Vagina (tissue), 2 donors: ENCODE measurements around the gene ARHGEF12.

ENCODE experiments used
- CTCF ChIP-seq, 3 experiments: fragments of 450-650 bp in 2 of 3; fragments of 200-600 bp in 1 of 3; sonication (generic) in 1 of 3; IDR thresholded peaks; one replicate each; pipeline ENCODE4 v1.5.1; 2017 to 2019; ENCODE audit warnings: antibody characterized with exemption in 3 of 3, mild to moderate bottlenecking in 2 of 3, moderate library complexity in 2 of 3
- POLR2A ChIP-seq, 2 donors: fragments of 450-650 bp; IDR thresholded peaks; one replicate each; pipeline ENCODE4 v1.6.1; 2017; ENCODE audit warnings: antibody characterized with exemption in 2 of 2, mild to moderate bottlenecking in 2 of 2, moderate library complexity in 2 of 2
- POLR2AphosphoS5 ChIP-seq, 2 donors: sonication (generic); formaldehyde crosslinking; IDR thresholded peaks; one replicate each; pipeline ENCODE4 v1.9.0; 2017; ENCODE audit warnings: antibody characterized with exemption in 2 of 2, mild to moderate bottlenecking in 2 of 2, low read depth in 1 of 2; ENCODE audit not compliant: insufficient read depth in 1 of 2

DNA sequence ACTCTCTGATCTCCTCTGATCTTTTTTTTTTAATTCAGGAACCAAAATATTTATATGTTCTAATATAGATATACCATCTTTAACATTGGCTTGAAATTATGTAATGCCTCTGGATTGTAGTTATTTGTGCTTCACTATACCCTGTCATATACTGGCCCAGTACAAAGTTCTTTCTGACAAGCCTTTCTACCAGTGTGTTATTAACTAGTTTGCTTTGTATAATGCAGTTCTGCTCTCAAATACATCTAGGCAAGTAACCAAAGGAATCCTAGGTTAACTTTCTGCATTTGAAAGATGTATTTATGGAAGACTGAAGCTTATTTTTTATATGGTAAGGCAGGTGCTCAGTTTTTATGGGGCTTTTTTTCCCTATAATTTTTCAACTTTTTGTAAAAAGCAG lies 36.1 kb downstream of the ARHGEF12 start:
- TF ChIP-seq CTCF (IDR thresholded peaks at IDR 0.05) (no peak), POLR2A (IDR thresholded peaks at IDR 0.05) (no peak), POLR2AphosphoS5 (IDR thresholded peaks at IDR 0.05; ENCODE audit: insufficient read depth in 1 of 2, low read depth in 1 of 2) (no peak)
